ENCODE measurements around the gene IRAK1. TPM values are rescaled to one million over a fixed set of nuclear protein-coding genes. Genes with fewer than 3 reads are reported as not detected.

The IRAK1 gene
- total RNA-seq, 2 donors from 2014 or later, result 51.6 to 105 TPM

- ATAC-seq, result no peak
- no peak for TF ChIP-seq CTCF (IDR thresholded peaks at IDR 0.05)
- no peak for TF ChIP-seq POLR2A (IDR thresholded peaks at IDR 0.05)
- Histone ChIP-seq H3K27me3 (no peaks in the 10 kb centered on the region), H3K9me3 (no peaks in the 10 kb centered on the region), H3K27ac (no peak overlapping the region), H3K4me3 (no peak overlapping the region), H3K36me3 (replicated peaks in 1 of 2; ENCODE audit: insufficient read depth in 1 of 2, low read depth in 2 of 2) (no peaks in the 10 kb centered on the region), H3K4me1 (peaks cover 67% of the 10 kb centered on the region)
- WGBS, 2 donors, result 69 to 82% methylated on average over 8 of the region's 8 CpGs
- intact Hi-C loops (cut with DNase I), result no loop called here
- no peak for DNase-seq
These were observed 42.1 kb upstream of the IRAK1 start for GRCh38 chrX:154061801-154062200.

- ATAC-seq (peak; percentile 12), DNase-seq (no peak)
- TF ChIP-seq CTCF (IDR thresholded peaks at IDR 0.05), result no peak
- TF ChIP-seq POLR2A (IDR thresholded peaks at IDR 0.05), result no peak
- Histone ChIP-seq H3K27me3 (no peaks in the 10 kb centered on the region), H3K4me3 (no peak overlapping the region), H3K27ac (peak overlapping the region in 2 of 4 donors; percentile 6 to 22), H3K9me3 (no peaks in the 10 kb centered on the region), H3K4me1 (peaks cover 64% of the 10 kb centered on the region), H3K36me3 (replicated peaks in 1 of 2; ENCODE audit: insufficient read depth in 1 of 2, low read depth in 2 of 2) (no peaks in the 10 kb centered on the region)
- intact Hi-C loops (cut with DNase I), result no loop called here
- WGBS, 2 donors, result 41 to 56% methylated on average over 5 of the region's 5 CpGs
These were observed 40.1 kb upstream of the IRAK1 start for GRCh38 chrX:154059729-154060245.

- no peaks in the 10 kb centered on the region for H3K27me3 ChIP-seq
- DNase-seq, result no peak
- WGBS, 2 donors, result 11 to 27% methylated on average over 1 of the region's 1 CpG
- no peak overlapping the region for H3K4me3 ChIP-seq
- intact Hi-C loops (cut with DNase I), result no loop called here
- peaks cover 58% of the 10 kb centered on the region for H3K4me1 ChIP-seq
- ATAC-seq, result no peak
- H3K9me3 ChIP-seq, result no peaks in the 10 kb centered on the region
- TF ChIP-seq POLR2A (IDR thresholded peaks at IDR 0.05) (no peak), CTCF (IDR thresholded peaks at IDR 0.05) (no peak)
- H3K27ac ChIP-seq, result peak overlapping the region in 1 of 4 donors; percentile 8
- H3K36me3 ChIP-seq (replicated peaks in 1 of 2; ENCODE audit: insufficient read depth in 1 of 2, low read depth in 2 of 2), result no peaks in the 10 kb centered on the region
These were observed 39.5 kb upstream of the IRAK1 start for GRCh38 chrX:154059231-154059630.

- intact Hi-C loops (cut with DNase I), result no loop called here
- ATAC-seq (no peak), DNase-seq (no peak)
- peaks cover 50% of the 10 kb centered on the region for H3K4me1 ChIP-seq
- WGBS, 2 donors, result 82 to 95% methylated on average over 5 to 8 of the region's 11 CpGs
- no peaks in the 10 kb centered on the region for H3K36me3 ChIP-seq (replicated peaks in 1 of 2; ENCODE audit: insufficient read depth in 1 of 2, low read depth in 2 of 2)
- TF ChIP-seq POLR2A (IDR thresholded peaks at IDR 0.05), result no peak
- no peaks in the 10 kb centered on the region for H3K9me3 ChIP-seq
- no peak overlapping the region for H3K4me3 ChIP-seq
- no peak overlapping the region for H3K27ac ChIP-seq
- H3K27me3 ChIP-seq, result no peaks in the 10 kb centered on the region
These were observed 38.7 kb upstream of the IRAK1 start for GRCh38 chrX:154058214-154058997.

GRCh38 chrX:154057791-154058190 lies 38.1 kb upstream of the IRAK1 start:
- intact Hi-C loops (cut with DNase I), result no loop called here
- no peak for DNase-seq
- WGBS, 2 donors, result 100% methylated on average over 1 of the region's 1 CpG; no CpG with 5 or more reads in 1 of the 2 donors
- H3K4me3 ChIP-seq, result no peak overlapping the region
- H3K4me1 ChIP-seq, result peaks cover 49% of the 10 kb centered on the region
- H3K36me3 ChIP-seq (replicated peaks in 1 of 2; ENCODE audit: insufficient read depth in 1 of 2, low read depth in 2 of 2), result no peaks in the 10 kb centered on the region
- ATAC-seq, result no peak
- TF ChIP-seq CTCF (IDR thresholded peaks at IDR 0.05) (no peak), POLR2A (IDR thresholded peaks at IDR 0.05) (no peak)
- no peaks in the 10 kb centered on the region for H3K27me3 ChIP-seq
- H3K9me3 ChIP-seq, result no peaks in the 10 kb centered on the region
- no peak overlapping the region for H3K27ac ChIP-seq

Measured in body of pancreas (tissue), 4 donors.